SHP77 treated with DMSO at 0.1 percent for 48 hours (cell line): Measurements from ENCODE around the gene BID.

Source experiments
- DNase-seq: peaks from one replicate; lab custom pipeline; 2025; lab: John Stamatoyannopoulos, UW

BID gene

DNA sequence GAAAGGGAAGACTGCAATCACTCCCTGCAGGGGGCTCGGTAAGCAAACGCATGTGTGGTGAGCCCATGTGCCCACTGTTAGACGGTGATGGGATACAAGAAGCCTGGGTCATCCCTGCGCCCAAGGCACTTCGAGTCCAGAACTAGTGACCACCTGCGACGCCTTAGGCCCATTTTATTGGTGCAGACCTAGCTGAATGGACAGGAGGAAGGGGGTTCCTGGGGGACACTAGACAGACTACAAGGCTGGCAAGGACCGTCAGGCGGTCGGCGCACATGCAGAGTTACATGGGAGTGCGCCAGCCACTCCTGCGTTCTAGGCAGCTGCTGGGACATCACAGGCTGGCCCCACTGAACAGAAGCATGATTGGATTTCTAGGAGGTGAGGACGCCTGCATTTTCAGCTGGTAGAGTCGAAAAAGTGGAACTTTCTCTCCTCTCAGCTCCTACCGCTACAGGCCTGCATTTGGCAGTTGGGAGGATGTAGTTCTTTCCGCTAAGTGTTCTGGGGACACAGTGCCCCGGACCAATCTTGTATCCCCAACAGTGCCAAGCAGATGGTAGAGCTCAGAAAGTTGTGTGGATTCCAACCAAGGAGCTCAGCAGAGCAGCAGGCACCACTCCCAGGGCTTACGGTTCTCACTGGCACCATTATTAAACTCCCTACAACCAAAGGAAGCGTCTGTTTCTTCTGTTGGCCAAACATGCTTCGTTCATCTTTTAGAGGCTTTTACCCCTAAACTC lies 35.7 kb downstream of the BID start:
- DNase-seq = no peak

DNA sequence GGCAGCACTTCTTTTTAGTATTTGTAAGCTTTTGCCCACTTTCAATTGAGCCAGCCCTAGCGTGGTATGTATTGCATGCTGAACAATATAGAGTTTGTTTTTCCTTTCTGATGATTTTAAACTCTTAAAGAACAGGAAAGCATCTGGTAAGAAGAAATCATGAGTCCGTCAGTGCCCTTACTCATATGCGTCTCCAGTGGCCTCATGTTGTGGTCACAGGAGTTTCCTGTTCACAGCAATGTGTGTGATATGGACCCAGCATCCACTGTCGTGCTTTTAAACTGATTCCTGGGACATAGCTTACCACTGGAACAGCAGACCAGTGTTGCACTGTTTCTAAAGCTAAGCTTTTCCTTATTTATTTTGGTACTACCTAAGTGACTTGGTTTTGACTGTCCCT lies 40.1 kb downstream of the BID start:
- no peak for DNase-seq

DNA sequence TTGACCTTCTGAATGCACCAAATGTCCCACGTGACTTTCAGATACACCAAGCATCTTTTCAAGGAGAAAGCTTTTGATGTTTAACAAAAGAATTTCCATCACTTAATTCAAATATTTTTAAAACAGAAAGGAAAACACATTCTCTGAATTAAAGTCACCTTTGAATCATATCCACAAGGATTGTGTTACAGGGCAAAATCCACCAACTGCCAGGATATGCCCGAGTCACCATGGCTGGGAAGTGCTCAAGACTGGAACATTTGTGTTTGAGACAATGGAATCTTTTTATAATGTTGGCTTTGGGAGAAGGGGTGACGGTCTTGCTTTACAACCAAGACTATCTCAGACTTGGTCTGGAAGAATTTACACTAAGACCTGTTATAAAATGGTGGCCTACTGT lies 40.8 kb downstream of the BID start:
- no peak for DNase-seq

DNA sequence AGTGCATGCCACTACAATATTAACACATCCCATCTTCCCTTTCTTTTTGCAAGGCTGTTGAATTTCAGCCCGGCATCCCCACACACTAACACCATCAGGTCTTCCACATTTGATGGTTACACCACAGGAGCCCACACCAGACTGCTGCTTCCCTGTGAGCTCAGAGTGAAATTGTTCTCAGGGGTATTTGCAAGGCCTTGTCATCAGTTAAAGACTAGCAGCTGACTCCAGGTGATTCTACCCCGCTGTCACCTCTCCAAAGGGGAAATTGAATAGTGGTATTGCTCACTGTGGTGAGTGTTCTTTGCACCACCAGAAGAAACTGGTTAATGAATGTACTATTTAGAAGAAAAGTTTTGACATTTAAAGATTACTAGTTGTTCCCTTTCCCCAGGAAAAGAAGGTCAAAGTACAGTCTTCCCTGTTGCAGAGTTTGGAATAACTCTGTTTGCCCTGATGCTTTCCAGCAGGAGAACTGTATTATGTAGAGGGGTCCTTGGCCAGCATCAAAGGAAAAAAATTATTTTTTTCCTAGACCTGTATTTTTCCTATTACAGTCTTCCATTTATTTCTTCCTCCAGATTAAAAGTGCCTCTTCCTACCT lies 41.9 kb downstream of the BID start:
- DNase-seq = no peak

DNA sequence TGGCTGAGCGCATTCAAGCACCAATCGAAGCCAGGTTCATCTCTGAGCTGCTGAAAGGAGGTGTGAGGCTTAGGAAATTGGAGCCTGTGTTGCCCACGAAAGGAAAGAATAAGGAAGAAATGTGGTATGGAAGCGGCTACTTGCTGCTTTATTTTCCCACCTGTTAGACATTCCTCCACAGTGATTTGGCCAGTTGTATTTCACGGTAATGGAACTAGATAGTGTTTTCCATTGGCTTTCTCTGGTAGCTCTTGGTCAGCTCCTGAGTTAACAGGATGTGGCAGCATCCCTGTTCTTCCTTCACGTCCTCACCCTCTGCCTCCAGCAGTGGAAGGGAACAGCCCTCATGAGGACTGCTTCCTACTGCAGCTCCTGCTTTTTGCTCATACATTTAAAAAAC lies 44.7 kb downstream of the BID start:
- DNase-seq = no peak

DNA sequence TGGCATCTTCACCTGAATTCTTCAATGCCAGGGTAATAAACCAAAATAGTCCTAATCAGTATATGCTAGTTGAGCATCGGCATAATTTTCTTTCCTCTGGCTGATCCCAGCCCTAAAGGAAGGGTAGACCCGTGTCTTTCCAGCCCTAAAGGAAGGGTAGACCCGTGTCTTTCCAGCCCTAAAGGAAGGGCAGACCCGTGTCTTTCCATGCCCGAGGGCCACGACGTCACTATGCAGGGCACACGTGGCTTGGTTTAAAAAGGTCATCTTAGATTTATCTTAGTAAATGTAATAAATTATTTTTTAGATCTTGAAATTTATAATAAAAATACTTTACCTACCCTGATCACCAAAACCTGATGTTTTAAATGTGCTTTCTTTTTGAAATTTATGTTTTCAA lies 45.5 kb downstream of the BID start:
- DNase-seq = no peak

DNA sequence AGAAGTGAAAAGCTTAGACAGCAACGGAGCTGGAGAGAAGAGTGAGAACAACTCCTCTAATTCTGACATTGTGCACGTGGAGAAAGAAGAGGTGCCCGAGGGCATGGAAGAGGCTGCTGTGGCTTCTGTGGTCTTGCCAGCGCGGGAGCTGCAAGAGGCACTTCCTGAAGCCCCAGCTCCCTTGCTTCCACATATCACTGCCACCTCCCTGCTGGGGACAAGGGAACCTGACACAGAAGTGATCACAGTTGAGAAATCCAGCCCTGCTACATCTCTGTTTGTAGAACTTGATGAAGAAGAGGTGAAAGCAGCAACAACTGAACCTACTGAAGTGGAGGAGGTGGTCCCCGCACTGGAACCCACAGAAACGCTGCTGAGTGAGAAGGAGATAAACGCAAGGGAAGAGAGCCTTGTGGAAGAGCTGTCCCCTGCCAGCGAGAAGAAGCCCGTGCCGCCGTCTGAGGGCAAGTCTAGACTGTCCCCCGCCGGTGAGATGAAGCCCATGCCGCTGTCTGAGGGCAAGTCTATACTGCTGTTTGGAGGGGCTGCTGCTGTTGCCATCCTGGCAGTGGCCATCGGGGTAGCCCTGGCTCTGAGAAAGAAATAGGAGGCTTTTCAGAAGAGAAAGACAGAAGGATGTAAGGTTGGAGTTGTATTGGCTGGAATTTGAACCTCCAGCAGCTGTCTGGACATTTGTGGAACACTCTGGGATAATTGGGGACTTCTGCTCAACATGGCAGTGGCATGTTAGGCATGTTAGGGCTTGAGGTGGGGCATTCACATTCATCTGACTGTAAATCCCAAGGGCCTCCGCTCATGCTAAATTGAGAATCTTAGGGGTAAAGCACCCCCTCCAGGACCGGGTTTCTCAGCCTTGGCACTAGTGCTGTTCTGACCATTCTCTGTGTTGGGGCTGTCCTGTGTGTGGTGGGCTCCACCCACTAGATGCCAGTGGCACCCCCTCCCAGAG lies 47.1 kb downstream of the BID start:
- DNase-seq = no peak

DNA sequence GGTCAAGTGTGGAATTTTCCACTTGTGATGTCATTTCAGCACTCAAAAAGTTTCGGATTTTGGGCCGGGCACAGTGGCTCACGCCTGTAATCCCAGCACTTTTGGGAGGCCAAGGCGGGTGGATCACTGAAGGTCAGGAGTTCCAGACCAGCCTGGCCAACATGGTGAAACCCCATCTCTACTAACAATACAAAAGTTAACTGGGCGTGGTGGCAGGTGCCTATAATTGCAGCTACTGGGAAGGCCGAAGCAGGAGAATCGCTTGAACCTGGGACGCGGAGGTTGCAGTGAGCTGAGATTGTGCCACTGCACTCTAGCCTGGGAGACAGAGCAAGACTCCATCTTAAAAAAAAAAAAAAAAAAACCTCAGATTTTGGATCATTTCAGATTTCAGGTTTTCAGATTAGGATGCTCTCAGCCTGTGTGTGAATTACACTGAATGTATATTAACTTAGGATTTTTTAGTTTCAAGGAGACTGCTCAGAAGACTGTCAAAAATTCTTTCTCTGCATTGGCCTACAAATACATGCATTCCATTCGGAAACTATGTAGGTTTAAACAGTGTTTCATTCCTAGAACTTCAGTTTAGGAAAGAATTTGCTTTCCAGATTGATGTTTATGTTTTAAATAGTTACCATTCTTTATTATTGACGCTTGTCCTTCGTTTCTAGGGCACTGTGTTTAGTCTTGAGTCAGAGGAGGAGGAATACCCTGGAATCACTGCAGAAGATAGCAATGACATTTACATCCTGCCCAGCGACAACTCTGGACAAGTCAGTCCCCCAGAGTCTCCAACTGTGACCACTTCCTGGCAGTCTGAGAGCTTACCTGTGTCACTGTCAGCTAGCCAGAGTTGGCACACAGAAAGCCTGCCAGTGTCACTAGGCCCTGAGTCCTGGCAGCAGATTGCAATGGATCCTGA lies 48.0 kb downstream of the BID start:
- DNase-seq = no peak

DNA sequence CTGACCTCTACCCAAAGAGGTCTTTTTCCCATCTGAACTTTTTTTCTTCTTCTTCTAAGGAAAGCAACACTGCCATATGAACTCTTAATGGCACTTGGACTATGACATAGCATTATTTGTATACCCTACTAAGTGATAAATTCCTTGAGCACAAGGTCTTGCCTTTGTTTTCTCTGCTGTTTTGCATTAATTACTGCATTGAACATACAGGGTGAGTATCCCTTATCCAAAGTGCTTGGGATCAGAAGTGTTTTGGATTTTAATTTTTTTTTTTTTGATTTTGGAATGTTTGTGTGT lies 48.8 kb downstream of the BID start:
- DNase-seq = no peak

DNA sequence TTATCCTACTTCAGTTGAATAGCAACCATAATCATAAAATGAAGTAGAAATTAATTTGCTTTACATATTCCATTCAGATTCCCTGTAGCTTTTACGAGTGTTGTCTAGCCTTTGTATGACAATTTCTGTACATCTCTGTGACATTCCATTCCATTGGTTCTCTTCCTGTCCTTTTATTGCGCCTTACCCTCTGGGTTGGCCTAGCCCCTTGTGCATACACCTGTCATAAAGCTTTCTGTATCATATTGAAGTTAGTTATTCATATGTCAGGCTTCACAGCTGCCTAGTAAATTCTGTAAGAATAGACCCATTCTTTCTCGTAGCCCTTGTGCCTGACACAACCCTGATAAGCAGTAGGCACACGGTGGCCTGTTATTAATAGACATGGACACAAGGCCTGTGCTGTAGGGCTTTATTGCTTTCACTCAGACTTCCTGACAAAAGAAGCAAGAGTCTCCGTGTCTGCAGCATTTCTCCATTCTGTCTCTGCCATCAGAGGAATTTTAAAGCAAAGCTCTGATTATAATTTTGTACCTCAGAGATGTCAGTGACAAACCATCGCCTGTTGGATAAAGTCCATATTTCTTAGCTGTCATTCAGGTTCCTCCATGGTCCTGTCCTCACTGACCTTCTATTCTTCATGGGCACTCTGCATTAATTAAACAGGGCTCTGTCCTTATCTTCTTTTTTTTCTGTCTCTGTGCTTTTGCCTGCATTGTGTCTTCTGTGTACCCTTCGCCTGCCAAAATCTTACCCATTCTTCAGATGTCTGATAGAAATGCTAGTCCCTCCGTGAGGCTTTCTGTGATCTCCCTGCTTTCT lies 49.4 kb downstream of the BID start:
- no peak for DNase-seq

DNA sequence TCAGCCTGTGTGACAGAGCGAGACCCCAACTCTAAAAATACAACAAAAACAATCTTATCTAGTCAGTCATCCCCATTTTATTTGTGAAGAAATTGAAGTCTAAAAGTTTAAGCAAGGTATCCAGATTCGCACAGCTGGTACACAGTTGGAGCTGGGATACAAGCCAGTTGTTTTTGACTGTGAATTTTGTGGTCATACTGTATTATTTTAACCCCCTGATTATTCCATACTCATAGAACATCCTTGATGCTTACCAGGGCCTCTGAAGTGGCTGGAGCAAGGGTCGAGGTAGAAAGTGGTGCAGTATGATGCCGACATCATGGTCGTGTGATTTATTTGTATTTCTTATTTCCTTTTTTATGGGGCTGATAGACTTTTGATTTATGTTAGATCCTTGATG lies 50.0 kb downstream of the BID start:
- DNase-seq = no peak

DNA sequence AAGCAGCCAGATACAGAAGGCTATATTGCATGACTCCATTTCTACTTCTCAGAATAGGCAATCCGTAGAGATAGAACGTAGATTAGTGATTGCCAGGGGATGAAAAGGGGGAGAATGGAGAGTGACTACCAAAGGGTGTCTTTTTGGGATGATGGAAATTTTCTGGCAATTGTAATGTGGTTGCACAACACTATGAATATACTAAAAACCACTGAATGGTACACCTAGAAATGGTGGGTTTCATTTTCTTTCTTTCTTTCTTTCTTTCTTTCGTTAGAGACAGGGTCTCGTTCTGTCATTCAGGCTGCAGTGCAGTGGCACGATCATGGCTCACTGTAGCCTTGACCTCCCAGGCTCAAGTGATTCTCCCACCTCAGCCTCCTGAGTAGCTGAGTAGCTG lies 54.4 kb downstream of the BID start:
- no peak for DNase-seq

DNA sequence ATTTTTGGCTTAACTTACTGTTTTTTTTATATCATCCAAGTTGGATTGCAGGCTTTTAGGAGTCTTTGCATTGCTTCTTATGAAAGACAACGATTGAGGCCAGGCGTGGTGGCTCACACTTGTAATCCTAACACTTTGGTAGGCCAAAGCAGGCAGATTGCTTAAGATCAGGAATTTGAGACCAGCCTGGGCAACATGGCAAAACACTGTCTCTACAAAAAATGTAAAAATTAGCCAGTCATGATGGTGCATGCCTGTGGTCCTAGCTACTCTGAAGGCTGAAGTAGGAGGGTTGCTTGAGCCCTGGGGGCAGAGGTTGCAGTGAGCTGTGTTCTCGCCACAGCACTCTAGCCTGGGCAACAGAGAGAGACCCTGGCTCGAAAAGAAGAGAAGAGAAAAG lies 56.6 kb downstream of the BID start:
- DNase-seq = no peak

DNA sequence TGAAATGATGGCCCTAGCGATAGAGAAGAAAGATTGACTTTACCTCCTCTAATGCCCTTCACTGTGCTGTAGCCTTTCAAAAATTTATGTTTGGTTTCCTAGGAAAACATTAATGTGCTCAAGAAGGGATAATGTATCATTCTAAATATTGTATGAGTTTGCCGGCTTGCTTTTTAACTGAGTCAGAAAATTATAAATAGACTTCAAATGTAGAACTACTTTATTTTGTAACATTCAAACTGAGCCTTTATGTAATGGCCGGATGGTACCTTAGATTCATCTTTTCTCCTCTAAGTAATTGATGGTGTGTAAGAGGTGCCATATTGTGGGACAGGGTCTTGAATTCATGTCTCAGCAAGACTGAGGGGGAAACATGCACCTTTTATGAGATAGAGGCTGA lies 57.7 kb downstream of the BID start:
- DNase-seq = no peak

DNA sequence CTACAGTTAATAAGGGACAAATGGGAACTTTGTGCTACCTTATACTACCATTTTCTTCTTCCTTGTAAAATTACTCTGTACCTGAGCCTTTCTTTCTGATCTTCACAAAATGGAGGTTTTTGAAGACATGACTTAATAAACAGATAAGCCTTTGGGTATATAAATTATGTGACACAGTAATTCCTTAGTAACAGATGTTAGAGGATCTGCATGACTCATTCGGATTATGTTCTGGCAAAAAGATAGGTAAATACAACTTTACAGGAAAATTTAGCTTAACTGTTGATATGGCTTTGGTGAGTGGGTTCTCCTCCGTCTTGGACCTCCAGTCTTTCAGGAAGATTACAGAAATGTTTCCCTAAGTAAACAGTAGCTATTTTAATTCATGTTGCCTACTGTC lies 61.8 kb downstream of the BID start:
- DNase-seq = no peak

DNA sequence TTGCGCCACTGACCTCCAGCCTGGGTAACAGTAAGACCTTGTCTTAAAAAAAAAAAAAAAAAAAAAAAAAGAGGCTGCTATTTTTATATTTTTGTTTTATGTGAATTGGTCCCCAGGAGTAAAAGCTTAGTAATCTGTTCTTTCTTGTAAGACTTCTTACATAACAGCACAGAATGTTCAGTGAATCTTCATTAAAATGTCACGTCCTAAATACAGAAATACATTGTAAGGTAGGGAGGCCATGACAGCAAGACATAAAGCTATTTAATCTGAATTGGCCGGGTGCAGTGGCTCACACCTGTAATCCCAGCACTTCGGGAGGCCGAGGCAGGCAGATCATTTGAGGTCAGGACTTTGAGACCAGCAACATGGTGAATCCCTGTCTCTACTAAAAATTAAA lies 64.2 kb downstream of the BID start:
- no peak for DNase-seq

DNA sequence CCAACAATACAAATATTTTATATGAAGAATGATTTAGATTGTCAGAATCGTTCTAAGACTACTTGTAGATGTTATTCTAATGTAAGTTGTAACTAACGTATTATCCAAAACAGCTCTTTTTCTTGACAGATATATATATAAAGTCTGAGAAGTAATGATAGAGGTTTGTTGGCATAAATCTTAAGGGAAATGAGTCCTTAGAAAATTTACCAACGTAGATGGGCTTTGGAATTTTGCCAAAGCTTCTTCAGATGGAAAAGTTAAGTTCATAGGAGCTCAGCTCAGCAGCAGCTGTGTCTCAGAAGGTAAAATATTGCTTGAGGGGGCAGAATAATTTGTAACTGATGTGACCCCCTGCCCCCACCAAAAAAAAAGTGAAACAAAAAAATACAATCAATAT lies 66.7 kb downstream of the BID start:
- DNase-seq = no peak

DNA sequence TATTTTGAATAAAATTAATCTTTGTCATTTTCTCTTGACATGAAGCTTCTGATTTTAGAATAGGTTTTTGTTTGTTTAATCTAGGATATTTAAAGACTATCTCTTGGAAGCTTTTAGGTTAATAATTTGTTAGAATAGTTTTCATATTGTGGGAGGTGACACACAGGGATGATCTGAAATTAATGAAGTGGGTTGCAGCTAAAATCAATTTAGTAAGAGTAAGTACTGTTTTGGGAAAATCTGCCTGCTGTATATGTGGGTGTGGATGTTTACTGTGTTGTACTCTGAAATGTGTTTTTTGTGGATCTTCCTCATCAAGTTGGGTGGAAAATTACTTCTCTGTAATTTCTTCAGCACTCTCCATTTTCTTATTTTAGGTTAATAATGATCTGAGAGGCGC lies 67.3 kb downstream of the BID start:
- DNase-seq = no peak

DNA sequence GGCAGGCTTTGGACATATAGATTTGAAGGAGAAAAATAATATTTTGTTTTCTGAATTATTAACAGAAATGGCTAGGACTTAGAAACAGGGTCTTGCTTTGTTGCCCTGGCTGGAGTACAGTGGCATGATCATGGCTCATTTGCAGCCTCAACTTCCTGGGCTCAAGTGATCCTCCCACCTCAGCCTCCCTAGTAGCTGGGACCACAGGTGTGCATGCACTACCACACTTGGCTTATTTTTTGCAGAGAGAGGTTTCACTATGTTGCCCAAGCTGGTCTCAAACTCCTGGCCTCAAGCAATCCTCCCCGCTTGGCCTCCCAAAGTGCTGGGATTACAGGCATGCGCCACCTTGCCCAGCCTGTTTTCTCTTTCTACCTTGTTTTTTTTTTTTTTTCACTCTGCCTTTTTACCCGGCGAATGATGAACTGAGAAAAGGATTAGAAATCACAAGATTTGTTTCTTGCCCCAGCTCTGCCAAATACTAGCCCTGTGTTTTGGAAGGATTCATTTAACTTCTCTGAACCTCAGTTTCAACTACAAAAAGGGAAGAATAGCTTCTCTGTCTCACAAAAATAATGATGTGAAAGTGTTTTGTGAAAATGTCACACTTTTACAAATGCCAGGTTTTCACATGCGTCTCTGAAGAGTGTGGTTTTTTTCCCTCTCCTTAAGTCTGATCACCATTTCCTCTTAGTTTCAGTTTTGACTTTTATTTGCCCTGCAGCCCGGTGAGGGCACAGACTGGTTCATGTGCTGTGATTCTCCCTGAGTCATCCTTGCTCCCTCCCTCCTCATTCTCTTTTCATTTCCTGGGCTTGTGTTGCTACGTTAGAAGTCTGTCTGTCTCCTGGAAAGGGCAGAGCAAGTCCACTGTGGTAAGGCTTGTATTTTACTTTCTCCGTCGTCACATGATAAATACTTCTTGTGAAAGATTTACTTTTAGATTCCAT lies 68.0 kb downstream of the BID start:
- peak; percentile 43 for DNase-seq

DNA sequence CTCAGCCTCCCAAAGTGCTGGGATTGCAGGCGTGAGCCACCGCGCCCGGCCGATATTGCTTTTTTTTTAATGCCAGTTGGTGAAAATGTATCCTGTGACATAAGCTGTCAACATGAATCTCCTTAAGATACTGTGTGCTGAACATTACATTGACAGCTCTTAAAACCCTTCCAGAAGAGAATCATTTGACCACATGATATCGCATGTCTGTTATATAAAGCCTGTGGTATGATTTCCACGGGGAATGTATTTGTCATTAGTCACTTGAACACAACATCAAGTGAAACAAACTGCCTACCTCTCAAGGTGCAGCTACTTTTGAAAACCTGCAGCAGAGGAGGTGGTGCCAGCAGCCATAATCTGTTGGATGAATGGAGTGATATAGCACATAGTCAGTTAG lies 68.7 kb downstream of the BID start:
- DNase-seq = no peak
